GM21737 (cell line): ENCODE results near the gene TMC8.

Source experiments
- ATAC-seq: cut with Tn5 transposase; IDR thresholded peaks from one replicate; pipeline ENCODE4 v1.9.1; 2021; ENCODE audit warnings: mild to moderate bottlenecking, moderate library complexity; ENCODE audit not compliant: unreplicated experiment

The TMC8 gene

GRCh38 chr17:78174870-78175642 is 44.5 kb downstream of the TMC8 start:
- no peak for ATAC-seq

GRCh38 chr17:78175643-78175981 is 45.0 kb downstream of the TMC8 start:
- no peak for ATAC-seq

GRCh38 chr17:78176548-78177025 is 46.0 kb downstream of the TMC8 start:
- ATAC-seq = peak; percentile 40

- ATAC-seq = no peak
Observed at GRCh38 chr17:78179372-78179771, 48.8 kb downstream of the TMC8 start.

- ATAC-seq = no peak
Observed at GRCh38 chr17:78180083-78180482, 49.5 kb downstream of the TMC8 start.

GRCh38 chr17:78180508-78180907 is 49.9 kb downstream of the TMC8 start:
- ATAC-seq = no peak

GRCh38 chr17:78182504-78182903 is 51.9 kb downstream of the TMC8 start:
- no peak for ATAC-seq

GRCh38 chr17:78183916-78184315 is 53.3 kb downstream of the TMC8 start:
- ATAC-seq = no peak

- no peak for ATAC-seq
Observed at GRCh38 chr17:78184351-78184750, 53.8 kb downstream of the TMC8 start.

- no peak for ATAC-seq
Observed at GRCh38 chr17:78184868-78185267, 54.3 kb downstream of the TMC8 start.

GRCh38 chr17:78185981-78186691 is 55.6 kb downstream of the TMC8 start:
- ATAC-seq = no peak

GRCh38 chr17:78186692-78187595 is 56.4 kb downstream of the TMC8 start, which contains the start of the genes AFMID and TK1:
Gene AFMID (plus strand): TSS chr17:78187362. CDS start chr17:78187371, 9 bp downstream.
Gene TK1 (minus strand): TSS chr17:78187052. CDS start chr17:78186994, 58 bp downstream.
- ATAC-seq = peak; percentile 86
